Stimulated activated CD4-positive, alpha-beta T cell treated with anti-CD3 and anti-CD28 coated beads, Interleukin-15, amount 100 ng/mL, for 1 hour (primary cell): ENCODE results near the gene PITPNM3.
"Not testable (repeated sequence)": the region's sequence is repeated elsewhere in the genome, so short reads cannot be mapped to it uniquely, and the experiment has no call there.

Experiments used
- DNase-seq, 2 donors: peaks; one replicate each; pipeline ENCODE4 v3.0.0-alpha.2; 2020; ENCODE audit warnings: low read depth in 1 of 2, low spot score in 1 of 2

Gene PITPNM3

DNA sequence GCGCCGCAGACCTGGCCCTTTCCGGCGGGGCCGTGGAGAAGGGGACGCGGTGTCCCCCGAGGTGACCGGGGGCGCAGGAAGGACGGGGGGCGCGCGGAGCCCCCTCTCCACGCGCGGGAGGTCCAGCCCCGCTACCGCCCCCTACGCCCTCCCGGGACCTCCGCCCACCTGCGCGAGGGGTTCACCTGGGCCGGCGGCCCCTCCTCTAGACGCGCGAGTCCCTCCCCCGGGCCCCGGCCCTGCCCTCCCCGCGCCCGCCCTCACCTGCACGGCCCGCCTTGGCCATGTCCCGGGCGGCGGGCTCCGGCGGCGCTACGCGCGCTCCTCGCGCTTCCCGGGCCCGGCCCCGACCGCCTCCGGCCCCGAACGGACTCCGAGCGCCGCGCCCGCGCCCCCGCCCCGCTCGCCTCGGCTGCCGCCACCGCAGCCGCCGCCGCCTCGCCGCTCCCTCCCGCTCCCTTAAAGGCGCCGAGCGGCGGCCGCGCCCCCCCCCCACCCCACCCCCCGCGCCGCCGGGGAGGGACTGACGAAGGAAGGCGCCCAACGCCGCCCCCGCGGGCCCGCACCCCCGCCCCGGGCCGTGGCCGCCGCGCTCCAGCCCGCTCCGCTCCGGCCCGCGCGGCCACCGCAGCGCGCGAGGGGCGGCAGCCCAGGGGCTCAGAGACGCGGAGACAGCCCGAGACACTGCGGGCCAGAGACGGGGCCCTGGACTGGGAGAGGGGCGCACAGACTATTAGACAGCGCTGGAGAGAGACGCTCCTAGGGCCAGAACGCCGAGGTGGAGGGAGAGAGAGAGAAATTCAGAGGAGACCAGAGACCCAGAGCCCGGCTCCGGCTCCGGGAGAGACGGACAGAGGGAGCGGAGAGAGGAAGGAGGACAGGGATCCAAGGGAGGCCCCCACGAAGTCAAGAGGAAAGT lies at the start of gene PITPNM3:
TSS of gene PITPNM3 (minus strand) at position 435 of the 919 bp plus-strand sequence. CDS start at position 286, 149 bp downstream.
- no peak for DNase-seq

DNA sequence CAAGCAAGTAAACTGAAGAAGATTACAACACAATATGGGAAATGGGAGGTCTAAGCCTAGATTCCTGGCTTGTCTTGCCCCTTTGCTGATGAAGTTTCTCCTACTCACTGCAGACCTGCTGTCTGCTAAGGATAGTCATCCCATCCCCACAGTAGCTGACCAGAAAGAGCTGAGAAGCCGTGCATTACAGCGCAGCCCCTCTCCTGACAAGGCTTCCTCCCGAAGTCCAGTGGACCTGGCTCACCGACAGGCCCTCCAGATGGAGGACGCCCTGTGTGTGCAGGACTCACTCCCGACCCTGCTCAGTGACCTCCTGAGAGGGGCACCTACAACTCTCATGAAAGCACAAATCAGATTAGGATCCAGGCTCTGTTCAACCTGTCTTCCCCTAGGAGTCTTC lies 48.8 kb upstream of the PITPNM3 start:
- no peak for DNase-seq

DNA sequence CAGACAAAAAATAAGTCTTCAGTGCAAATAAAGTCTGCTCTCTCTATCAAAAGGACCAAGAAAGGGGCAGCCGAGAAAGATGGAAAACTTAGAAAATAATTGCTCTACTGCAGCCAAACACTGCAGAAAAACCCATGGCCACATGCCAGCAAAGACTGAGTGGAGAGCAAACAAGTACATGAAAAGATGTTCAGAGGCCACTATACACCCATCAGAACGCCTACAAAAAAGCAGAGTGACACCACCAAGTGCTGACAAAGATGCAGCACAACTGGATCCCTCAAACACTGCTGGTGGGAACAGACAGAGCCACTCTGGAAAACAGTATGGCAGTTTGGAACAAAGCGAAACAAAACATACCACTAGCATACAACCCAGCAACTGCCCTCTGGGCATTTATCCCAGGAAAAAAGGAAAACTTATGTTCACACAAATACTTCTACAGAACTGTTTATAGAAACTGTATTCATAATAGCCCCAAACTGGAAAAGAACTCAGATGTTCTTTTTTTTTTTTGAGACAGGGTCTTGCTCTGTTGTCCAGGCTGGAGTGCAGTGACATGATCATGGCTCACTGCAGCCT lies 47.5 kb upstream of the PITPNM3 start:
- no peak for DNase-seq

DNA sequence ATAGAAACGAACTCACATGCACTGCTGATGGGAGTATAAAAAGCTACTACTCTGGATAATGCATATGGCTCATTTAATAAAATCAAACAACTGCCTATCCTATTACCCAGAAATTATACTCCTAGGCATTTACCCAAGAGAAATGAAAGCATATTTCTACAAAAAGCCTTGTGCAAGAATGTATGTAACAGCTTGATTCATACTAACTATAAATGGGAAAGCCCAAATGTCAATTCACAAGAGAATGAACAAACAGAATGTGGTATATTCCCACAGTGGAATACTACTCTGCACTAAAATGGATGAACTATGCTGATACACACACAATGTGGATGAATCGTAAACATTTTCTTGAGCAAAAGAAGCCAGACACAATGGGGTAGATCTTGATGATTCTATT lies 45.8 kb upstream of the PITPNM3 start:
- DNase-seq: no peak

DNA sequence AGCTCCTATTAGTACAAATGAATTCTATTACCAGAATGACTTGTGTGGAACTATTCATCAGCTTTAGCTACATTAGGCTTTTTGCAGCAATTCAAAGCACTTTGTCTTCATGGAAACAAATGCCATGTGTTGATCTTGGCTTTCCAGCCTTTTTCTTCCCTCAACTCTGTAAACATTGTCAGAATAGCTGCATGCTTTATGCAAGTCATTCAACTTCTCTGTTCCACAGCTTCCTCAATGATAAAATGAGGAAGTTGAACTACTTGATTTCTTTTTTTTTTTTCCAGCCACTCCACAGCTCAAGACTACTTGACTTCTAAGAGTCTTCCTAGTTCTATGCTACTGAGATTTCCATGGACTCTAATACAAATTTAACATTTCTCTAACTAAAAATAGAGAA lies 43.0 kb upstream of the PITPNM3 start:
- DNase-seq: no peak

DNA sequence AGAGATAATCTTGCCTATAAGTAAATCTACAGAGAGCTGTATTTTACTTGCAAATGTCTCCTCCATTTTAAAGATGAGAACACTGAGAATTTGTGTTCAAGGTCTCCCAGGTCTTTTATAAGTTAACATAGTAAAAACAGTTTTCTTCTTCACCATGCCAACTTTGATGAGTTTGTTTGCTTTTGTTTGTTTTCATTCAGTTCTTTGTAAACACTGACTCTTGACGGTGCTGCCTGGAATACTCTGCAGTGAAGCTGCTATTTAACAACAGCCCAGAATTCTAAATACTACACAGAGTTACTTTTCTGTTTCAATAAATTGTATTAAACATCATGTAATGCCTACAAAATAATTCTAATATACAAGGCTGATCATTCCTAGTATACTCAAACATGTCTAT lies 41.4 kb upstream of the PITPNM3 start:
- no peak for DNase-seq

DNA sequence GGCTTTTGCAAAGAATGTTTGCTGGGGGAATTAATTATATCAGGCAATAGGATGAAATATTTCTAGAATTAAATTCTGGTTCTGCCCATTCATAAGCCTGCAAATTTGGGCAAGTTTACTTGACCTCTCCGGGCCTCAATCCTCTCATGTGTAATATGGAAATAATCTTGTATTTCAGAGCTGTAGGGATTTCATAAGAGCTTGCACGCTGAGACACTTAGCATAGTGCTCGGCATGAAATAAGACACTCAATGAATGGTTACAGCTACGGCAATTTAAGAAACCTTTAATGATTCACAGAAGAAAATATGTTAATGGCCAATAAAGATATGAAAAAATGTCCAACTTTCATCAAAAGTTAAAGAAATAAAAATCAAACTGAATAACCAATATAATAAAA lies 40.6 kb upstream of the PITPNM3 start:
- DNase-seq: no peak

DNA sequence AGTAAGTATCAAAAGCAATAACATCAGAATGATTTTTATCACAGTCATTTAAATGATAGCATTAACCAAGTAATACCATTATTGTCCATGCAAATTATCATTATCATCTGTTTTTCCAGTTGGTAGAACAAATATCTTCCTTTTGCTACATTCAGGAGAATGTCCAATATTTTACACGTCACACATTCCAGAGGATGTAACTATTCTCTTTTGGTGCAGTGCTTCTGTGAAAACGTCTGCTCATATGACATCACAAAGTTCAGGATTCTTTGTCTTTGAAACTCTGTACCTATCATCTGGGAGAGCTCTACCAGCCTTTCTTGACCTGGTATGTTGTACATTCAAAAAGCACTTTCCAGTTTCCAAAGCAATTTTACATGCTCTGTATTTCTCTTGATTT lies 40.2 kb upstream of the PITPNM3 start:
- no peak for DNase-seq

DNA sequence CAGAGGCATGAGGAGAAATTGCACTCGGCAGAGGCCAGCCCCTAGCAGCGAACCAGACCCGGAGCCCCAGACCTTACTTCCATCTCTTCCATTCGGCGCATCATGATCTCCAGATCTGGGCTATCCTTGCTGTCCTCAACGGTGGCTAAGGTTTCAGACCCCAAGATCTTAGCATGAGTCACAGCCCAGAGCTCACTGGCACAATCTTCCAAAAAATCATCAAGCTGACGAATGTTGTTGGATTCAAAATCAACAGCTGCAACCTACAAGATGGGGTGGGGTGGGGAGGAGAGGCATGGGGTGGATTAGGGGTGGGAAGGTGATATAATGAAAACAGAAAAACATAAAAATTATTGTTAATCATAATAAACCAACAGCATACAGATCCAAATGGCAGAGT lies 39.7 kb upstream of the PITPNM3 start:
- DNase-seq: no peak

DNA sequence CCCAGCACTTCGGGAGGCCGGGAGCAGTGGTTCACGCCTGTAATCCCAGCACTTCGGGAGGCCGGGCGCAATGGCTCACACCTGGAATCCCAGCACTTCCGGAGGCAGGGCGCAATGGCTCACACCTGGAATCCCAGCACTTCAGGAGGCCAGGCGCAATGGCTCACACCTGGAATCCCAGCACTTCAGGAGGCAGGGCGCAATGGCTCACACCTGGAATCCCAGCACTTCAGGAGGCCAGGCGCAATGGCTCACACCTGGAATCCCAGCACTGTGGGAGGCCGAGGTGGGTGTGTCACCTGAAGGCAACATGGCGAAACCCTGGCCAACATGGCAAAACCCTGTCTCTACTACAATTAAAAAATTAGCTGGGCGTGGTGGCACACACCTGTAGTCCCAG lies 37.0 kb upstream of the PITPNM3 start:
- DNase-seq: not testable (repeated sequence)

DNA sequence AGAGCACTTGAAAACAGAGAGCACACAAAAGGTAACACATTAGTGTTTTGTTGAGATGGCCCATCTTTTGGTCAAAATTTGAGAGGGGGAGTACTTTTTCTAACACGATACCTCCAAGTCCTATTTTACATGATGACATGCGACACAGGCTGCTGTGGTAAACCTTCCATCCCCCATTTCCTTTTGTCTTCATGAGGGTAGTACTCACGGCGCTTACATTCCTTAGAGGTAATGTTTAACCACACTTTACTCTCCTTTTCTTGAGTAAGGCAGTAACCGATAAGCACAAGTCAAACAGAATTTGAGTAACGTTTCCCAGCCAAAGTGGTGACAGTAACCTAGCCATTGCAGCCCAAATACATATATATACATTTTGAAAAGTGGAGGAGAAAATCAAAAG lies 35.8 kb upstream of the PITPNM3 start:
- no peak for DNase-seq

DNA sequence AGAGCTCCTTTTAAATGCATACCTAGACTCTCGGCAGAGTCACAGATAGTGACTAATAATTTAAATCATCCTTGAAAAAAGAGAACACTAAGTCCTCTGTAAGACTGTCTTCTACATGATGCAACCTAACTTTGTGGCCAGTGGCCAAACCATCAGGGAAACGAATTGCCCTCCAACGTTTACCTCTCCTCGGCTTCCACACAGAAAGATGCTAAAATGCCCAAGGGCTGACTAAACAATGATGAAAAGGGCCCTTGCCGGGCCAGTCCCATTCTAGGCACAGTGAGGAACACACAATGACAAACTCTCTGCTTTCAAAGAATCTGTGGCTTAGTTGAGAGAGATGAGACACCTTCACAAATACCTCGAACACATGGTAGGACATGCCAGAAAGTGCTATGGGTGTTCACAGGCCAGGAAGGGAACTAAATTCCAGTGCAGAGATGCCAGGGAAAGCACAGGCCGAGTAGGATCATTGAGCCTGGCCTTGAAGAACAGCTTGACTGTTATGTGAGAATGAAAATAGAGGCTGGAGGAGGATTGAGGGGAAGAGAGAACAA lies 35.3 kb upstream of the PITPNM3 start:
- no peak for DNase-seq

DNA sequence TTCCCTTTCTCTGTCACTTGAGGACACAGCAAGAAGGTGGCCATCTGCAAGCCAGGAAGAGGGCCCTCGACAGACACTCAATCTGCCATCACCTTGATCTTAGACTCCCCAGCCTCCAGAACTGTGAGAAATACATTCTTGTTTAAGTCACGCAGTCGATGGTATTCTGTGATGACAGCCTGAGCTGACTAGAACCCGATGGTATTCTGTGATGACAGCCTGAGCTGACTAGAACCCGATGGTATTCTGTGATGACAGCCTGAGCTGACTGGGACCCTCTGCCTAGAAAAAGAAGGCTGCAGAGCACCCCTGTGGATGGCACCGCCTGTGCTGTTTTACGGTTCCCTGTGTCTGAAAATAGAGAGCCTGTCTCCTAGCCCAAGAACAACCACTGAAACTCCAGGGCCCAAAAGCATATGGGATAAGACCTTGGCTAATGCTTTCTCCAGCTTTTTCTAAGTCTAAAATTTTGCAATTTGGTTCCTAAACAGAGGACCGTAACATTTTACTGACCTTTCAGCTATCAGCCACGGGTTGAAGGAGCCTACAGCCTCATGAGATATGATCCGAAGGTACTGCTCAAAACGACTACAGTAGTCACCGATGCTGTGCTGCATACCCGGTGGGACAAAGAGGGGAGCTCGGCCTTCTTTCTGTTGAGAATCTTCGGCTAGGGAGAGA lies 33.1 kb upstream of the PITPNM3 start:
- no peak for DNase-seq

DNA sequence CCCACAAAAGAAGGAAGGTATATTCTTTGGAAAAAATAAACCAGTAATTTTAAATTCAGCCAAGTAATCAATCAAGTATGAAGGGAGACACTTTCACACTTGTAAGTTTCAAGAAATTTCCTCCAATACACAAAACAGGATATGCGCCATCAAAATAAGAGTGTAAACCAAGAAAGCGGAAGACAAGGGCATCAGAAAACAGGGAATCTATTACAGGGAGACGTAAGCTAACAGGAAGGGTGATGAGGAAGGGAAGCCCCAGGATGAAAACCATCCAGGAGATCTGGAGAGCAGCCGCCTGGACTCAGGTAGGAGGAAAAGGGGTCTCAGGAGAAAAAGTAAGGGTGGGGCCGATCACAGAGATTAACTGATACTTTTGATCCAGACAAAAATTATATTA lies 31.8 kb upstream of the PITPNM3 start:
- DNase-seq: no peak

DNA sequence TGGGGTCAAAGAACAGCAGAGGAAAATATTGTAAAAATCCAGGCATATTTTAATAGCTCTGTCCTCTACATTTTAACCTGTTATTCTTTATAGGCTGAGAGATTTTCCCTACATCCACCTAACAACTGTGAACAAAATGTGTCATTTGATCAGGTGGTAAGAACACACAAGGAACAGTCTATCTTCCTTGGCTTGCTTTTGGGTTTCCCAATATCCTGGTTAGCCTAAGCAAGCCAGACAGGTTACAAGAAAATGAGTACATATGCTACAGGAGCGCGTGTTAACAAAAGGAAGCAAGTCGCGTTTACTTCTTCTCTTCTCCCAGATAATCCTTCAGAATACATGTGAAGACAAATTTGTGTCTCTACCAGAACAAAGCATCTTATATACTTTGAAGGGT lies 31.0 kb upstream of the PITPNM3 start:
- no peak for DNase-seq

DNA sequence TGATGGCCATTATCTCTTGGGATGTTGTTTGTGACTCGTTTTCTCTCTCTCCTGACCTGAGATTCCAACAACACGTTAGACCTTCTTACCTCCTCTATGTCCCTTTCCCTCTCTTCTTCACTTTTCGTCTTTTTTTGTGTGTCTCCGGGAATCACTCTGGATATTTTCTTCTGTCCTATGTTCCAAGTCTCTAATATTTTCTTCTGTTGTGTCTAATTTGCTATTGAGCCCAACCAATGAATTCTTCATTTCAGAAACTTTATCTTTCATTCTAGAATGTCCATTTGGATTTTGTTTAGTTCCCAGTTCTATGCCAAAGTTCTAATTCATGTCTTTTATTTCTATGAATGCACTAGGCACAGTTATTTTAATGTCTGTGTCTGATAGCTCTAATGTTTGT lies 27.1 kb upstream of the PITPNM3 start:
- no peak for DNase-seq

DNA sequence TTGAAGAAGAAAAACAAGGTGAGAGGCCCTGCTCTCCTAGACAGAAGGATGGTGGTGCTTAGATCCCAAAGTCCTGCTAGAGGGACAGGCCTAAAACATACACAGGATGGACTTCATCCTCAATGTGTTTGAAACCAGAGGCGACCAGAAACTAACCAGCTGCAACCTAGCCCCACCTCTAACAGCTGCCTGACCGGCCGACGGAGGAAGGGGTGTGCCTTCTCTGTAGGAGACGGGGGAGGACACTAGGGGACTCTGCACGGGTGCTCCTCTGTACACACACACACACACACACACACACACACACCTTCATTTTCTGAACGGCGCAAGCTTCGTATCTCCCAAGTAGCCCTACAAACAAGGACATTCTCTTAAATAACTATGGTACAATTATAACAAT lies 24.3 kb upstream of the PITPNM3 start:
- no peak for DNase-seq

DNA sequence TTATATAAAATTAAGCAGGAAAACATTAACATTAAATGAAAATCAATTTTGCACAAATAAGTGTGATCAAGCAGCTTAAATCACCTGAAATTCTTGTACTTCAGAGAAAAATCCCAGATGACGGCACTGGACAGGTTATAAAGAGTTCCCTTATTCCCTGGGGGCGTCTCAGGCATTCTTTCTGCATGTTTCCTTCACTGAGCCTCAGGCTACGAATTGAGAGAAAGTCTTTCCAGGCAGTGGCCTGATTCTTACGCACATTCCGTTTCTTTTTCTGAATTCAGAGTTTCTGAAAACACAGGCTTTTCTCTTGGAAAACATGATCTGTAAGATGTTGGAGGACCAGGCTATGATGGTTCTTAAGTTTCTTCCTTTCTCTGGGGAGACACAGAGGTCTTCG lies 22.1 kb upstream of the PITPNM3 start:
- DNase-seq: no peak

DNA sequence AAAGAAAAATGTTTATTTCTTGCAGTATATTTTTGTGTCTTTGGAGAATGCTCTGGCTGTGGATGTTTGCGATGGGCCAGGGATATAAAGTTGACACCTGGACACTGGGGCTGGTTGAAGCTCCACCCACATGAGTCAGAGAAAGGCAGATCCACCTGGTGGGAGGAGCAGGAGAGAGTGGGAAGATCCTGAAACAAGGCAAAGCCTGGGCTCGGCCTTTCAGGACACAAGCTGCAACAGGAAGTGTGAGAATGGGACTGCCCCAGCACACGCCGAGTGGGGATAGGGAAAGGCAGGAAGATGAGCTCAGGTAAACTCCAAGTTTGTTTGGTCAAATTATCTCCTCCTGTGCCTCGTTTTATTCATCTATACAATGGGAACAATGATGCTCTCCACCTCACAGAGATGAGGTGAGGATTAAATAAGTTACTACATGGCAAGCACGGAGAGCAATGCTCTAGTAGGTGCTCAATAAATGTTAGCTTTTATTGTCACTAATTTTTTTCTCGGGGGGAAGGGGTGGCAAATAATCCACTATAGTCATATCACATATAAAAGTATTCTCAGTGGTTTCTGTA lies 21.4 kb upstream of the PITPNM3 start:
- DNase-seq: no peak

DNA sequence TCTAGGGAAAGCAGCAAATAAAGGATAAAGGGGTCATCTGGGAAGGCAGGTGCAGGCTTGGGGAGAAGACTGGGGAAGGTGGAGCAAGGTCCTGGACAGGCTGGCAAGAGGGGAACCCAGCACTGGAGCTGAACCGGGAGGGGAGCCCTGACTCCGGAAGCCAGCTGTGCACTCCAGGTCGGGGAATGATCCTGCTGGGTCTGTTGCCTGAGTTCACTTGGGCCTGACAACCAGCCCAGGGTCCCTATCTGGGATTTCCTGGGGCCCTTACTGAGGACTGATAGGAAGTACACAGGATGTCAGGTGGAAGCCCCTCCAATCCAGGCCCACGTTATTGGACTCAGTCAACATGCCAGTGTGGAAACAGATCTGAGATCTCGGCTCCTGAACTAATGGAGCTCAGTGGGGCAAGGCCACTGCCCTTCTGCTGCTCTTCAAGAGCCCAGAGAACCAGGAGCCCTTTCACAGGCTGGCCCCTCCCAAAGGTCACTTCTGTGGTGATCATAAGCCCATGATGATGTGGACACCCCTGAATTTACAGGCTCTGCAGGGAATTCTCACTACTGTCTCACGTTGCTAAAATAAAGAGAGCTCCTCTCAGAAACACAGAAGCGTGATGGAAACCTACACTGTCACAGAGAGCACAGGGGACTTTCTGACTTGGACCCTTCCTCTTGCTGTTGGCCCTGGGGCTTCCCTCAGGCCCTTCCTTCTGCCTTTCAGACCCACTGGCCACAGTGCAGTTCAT lies 19.9 kb upstream of the PITPNM3 start:
- DNase-seq: no peak

DNA sequence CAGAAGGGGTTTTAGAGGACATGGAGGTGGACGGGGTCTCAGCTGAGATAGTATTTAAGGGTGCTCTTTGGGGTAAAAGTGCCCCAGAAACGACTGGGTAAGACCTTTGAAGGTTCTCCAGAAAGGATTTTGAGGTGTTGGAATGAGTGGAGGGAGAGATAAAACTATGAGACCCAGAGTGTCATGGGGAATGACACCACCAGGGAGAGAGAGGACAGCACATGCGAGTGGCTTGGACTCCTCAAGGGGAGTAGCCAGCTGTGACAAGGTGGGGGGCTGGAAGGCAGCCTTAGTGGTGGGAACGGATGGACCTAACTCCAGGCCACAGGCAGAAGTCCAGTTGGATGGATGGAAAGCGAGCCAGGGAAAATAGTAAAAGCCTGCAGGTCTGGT lies 19.2 kb upstream of the PITPNM3 start:
- no peak for DNase-seq
